HL-60/S4 (cell line): ENCODE results near the gene SLC66A1.

Experiments
- in situ Hi-C: fragments of 300-500 bp; cut with MboI; formaldehyde crosslinking; loops from 2 replicates; pipeline ENCODE4 v1.14.3; 2022; ENCODE audit warnings: low sequenced_read_pairs

SLC66A1 gene

DNA sequence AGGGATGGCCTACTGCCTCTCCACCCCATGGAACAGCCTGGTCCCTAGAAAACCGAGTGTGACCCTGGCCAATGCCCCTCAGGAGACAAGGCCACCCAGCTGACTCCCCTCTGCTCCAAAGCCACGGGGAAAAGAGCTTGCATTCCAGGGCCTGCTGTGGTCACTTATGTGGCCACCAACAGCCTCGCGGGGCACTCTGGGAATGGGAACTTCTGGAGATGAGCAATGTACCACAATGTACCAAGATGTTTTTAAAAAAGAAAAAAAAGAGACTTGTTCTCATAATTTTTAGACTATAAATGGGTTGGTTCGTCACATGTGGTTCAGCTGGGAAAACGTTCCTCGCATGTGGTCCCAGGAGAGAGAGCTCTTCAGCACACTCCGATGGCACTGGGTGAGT, 62.8 kb downstream of the SLC66A1 start:
- in situ Hi-C loops, result loop anchor here (25.0 kb wide), 1 partner anchor 212 kb away; a partner anchor contains a TSS

DNA sequence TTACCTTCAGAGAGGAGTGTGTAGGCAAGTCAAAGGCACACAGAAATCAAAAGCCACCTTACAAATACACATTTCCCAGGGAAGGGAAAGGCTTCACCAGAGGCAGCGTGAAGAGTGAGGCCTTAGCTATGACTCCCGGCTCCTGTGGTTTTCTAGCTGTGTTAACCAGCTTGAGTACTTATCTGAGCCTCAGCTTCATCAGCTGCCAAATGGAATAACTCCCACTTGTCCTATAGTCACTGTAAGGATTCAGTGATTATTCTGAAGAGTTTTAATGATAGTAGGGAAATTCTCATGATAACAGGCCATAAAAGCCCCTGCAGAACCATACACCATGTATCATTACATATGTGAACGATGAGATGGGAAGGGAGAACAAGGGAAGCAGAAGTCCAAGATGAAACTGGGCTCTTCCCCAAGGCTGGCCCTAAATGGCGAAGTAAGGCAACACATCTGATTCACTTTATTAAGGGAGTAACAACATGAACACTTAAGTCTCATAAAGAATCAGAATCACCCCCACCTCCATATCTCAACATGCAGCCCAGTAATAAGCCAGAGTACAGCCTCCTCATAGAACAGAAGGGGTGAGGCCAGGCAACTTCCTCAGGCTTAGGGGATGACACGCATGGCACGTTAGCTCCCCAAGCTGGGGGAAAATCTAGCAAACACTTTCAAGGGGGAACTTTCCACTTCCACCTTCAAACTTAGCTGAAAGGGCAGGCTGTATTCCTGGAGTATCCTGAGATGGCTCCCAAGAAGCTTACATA, 63.7 kb downstream of the SLC66A1 start:
- in situ Hi-C loops, result loop anchor here (25.0 kb wide), 1 partner anchor 211 kb away; a partner anchor contains a TSS

DNA sequence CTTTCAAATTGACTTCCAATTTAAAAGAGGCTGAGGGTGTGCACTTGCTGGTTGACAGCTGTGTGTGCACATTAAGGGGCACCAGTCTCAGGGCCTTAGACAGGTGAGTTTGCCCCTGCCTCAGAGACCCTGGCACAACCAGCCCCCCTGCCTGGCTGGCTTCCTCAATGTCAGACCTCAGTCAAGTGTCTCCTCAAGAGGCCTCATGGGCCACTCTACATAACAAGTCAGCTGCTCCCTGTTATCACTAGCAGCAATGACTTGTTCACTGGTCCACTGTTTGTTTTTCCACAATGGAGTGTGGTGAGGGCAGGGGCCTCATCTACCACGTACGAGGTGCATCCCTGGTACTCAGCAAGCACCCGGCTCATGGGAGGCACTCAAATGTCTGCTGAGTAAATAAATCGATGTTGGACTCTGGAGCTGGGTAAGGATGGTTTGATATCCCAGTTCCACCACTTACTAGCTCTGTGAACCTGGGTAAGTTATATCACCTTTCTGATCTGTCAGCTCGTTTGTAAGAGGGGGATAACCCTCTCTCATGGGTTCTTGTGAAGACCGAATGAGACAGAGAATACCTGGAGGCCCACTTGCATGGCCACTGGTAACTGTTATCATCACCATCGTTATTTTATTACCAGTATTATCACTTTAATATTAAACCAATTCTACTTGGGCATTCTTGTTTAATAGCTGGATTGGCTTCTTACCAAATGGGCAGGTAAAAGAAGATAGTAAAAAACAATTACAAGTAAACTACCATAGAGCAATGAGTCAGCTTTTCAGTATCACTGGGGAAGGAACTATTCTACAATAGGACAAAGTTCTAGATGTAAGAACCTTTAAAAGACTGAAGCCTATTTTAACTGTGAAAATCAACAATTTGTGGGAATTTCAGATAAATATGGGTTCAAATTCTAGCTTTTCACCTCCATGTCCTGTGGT, 64.6 kb downstream of the SLC66A1 start:
- in situ Hi-C loops, result loop anchor here (25.0 kb wide), 1 partner anchor 211 kb away; a partner anchor contains a TSS

DNA sequence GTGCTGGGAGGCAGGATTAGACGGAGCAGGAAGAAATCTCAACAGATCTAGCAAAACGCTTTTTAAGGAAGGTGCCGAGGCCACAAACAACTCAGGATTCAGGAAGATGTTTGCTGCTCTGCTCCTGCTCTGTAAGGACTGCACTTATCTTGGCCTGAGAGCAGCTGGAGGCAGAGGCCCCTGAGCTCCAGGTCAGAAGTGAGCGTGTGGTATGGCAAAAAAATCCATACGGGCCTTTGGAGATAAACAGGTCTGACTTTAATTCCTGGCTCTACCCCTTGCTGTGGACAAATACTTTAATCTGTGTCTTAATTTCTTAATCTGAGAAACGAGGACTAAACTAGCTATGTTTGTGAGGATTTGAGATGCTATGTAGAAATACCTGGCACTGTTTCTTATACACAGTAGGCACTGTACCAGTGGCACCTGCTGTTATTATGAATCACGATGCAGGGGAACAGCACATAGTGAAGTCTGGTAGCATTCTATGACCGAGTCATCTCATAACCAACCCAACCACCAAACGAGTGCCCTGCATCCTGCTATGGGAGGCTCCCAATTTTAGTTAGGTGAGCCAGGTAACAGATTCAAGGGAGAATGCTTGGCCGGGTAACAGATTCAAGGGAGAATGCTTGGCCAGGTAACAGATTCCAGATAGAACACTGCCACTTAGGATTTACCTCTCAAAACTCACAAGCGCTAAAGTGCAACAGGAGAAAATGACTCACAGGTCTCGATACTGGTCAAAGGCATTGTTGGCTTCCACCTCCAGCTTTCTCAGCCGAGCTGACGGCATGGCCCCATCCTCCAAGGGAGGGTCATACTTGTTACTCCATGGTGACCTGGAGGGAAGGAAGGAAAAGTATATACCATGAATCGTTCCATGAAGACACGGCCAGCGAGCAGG, 65.9 kb downstream of the SLC66A1 start:
- in situ Hi-C loops, result loop anchor here (25.0 kb wide), 1 partner anchor 209 kb away; a partner anchor contains a TSS
